Measurements from ENCODE around the gene TMPRSS9.
A peak's percentile ranks its signal among the peaks of the same experiment; 100 is the strongest.
"Not testable (repeated sequence)": the region's sequence is repeated elsewhere in the genome, so short reads cannot be mapped to it uniquely, and the experiment has no call there.

The TMPRSS9 gene

GRCh38 chr19:2443116-2443784, 83.2 kb downstream of the TMPRSS9 start:
- DNase-seq = no peak

DNA sequence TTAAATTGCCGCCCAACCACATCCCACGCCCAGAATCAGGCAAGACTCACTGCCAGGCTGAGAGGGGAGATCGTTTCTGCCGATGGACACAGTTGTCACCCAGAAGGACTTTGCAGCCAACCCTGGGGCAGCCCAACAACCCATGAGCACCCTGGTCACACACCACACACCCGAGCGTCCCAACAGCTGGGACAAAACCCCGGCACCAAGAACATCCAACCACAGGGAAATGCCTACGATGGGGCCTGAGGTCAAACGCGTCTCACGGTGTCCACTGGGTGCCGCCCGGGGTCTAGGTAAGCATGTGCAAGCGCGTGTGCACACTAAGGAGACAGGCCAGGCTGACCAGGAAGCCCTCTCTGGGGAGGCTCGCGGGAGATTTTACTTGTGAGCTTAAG, 83.7 kb downstream of the TMPRSS9 start:
- no peak for DNase-seq

GRCh38 chr19:2444251-2445002, 84.4 kb downstream of the TMPRSS9 start:
- DNase-seq = no peak

DNA sequence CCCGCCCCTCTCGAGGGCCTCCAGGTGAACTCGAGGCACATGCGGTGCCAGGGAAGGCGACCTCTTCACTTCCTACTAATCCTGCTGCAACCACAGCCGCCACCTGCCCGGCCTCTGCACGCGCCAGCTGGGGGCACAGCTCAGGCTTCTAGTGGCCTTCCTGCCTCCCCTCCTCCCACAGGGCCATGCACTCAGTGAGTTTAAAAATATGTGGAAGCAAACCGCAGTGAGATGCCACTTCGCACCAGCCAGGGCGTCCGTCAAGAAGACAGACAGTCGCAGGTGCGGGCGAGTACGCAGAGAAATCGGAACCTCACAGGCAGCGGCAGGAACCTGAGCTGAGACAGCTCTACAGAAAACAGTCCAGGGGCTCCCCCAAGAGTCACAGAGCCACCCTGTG, 86.3 kb downstream of the TMPRSS9 start:
- no peak for DNase-seq

DNA sequence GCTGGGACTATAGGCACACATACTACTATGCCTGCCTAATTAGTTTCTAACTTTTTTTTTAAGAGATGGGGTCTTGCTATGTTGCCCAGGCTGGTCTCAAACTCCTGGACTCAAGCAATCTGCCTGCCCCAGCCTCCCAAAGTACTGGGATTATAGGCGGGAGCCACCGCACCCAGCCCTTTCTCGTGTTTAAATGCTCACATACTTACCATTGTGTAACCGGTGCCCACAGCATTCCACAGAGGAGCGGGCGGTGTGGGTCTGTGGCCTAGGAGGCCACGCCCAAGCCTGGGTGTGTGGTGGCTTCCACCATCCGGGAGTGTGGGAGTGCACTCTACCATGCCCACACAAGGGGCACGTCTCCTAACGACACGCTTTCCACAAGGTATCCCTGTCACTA, 89.0 kb downstream of the TMPRSS9 start:
- DNase-seq = no peak

DNA sequence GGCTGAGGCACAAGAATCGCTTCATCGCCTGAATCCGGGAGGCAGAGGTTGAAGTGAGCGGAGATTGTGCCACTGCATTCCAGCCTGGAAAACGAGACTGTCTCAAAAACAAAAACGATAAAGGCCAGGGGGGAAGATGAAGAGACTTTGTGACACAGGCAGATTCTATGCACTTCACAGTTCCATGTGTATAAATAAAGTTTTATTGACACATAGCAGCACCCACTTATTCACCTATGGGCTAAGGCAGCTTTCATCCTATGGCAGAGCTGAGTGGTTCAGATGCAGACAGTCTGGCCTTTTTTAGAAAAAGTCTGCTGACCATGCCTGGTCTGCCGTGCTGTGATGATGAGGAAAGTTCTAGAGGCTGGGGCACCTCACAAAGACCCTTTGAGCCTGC, 91.1 kb downstream of the TMPRSS9 start:
- no peak for DNase-seq

- DNase-seq = no peak
Measured at GRCh38 chr19:2451741-2452140, 91.7 kb downstream of the TMPRSS9 start.

DNA sequence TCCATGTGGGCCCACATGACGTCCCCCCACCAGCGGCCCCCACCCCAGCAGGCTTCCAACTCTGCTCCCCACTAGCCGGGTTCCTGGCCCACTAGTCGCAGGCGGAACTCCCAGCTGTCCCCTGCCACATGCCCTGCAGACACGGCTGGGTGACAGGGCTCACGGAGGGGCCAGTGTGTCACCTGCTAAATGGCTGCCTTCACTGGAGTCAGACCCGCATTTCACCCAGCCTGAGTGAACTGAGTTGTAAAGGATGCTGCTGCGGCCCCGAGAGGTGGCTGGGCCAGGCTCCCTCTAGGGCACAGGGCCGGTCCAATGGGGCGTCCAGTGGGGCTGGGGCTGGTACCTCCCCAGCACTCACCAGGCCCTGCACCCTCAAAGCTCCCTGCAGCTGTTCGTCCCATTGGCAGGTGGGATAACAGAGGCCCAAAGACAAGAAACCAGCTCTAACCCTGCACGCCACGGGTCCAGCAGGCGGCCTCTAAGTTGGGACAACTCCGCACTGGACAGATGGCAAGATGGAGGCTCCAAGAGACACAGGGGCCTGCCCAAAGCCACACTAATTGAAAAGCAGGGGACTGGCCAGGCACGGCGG, 93.5 kb downstream of the TMPRSS9 start:
- no peak for DNase-seq

GRCh38 chr19:2454199-2454961, 94.3 kb downstream of the TMPRSS9 start:
- DNase-seq = no peak

GRCh38 chr19:2454962-2455850, 95.1 kb downstream of the TMPRSS9 start:
- DNase-seq = no peak

DNA sequence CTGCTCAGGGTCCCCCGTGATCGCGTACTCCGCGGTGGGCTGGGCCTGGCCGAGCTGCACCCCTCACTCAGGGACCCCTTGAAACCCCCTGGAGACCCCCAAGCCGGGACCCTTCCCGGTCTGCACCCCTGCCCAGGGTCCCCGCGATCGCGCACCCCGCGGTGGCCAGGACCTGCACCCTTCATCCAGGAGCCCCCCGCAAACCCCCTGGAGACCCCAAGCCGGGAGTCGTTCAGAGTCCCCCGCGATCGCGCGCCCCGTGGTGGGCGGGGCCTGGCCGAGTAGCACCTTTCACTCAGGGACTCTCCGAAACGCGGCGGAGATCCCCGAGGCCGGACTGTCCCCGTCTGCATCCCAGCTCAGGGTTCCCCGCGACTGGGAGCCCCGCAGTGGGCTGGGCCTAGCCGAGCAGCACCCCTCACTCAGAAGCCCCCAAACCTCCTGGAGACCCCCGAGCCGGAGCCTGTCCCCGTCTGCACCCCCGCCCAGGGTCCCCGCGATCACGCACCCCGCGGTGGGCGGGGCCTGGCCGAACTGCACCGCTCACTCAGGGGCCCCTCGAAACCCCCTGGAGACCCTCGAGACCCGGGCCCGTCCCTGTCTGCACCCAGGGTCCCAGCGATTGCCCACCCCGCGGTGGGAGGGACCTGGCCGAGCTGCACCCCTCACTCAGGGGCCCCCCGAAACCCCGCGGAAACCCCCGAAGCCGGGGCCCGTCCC, 95.9 kb downstream of the TMPRSS9 start:
- peak; percentile 39 for DNase-seq

DNA sequence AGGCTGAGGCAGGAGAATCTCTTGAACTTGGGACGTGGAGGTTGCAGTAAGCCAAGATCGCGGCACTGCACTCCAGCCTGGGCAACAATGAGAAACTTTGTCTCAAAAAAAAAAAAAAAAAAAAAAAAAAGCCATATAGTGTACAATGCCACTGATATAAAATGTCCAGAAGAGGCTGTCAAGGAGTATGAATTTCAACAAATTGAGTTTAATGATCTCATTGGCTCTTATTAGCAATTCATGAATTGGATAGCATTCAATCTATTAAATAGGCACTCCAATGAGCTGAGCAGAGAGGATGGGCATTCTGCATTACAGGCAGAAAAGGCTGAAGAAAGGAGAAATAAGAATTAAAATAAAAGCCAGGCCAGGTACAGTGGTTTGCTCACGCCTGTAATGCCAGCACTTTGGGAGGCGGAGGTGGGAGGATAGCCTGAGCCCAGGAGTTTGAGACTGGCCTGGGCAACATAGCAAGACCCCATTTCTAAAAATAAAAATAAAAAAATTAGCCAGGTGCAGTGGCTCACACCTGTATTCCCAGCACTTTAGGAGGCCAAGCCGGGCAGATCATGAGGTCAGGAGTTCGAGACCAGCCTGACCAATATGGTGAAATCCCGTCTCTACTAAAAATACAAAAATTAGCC, 97.5 kb downstream of the TMPRSS9 start:
- DNase-seq = no peak

GRCh38 chr19:2458054-2458453, 98.0 kb downstream of the TMPRSS9 start:
- no peak for DNase-seq

DNA sequence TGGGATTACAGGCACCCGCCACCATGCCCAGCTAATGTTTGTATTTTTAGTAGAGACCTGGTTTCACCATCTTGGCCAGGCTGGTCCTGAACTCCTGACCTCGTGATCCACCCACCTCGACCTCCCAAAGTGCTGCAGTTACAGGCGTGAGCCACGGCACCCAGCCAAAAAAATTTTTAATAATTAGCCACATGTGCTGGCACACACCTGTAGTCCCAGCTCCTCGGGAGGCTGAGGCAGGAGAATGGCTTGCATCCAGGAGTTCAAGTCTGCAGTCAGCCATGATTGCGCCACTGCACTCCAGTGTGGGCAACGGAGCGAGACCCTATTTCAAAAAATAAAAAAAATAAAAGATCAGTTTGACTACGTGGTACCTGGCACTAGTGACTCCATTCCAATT, 98.7 kb downstream of the TMPRSS9 start:
- DNase-seq = not testable (repeated sequence)

DNA sequence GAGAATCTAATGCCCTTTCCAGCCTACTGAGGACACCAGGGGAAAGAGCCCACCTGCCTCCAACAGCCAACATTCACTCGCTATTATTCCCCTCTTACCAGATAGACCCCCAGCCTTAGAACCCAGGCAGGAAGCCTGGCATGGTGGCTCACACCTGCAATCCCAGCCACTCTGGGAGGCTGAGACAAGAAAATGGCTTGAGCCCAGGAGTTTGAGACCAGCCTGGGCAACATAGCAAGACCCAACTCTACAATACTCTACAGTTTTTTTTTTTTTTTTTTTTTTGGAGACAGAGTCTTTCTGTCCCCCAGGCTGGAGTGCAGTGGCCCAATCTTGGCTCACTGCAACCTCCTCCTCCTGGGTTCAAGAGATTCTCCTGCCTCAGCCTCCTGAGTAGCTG, 100.2 kb downstream of the TMPRSS9 start:
- DNase-seq = no peak

DNA sequence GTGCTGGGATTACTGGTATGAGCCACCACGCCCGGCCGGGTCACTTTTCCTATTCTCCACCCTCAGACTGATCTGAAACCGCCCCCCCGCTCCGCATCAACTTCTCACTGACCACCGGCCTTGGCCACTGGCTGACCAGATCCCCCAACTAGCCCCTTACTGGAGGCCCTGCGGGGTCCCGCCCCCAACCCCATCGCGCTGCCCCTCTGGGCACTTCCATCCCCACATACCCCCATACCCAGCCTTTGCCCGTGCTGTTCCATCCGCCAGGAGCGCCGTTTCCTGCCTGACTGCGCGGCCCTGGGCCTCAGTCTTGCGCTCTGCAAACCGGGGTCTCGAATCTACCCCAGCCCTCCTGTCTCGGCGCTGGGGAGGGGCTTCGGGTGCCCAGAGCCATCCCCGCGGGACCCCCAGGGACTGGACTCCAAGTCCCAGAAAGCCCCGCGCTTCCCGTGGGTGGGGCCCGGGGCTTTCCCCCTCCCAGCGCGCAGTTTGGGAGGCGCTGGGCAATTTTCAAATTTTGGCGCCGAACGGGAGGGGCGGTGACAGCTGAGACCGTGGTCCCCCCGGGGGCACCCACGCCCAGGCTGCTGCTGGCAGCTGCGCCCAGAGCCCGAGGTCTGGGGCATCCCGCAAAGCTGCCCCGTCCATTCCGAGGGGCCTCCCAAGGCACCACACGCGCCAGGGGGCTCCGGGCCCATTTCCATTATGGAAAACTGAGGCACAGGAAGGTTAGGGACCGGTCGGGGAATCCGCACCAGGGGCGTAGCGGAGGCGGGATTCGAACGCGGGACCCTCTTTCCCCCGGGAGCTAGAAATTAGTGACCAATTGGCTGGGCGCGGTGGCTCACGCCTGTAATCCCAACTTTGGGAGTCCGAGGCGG, 101.9 kb downstream of the TMPRSS9 start:
- DNase-seq = peak; percentile 50

DNA sequence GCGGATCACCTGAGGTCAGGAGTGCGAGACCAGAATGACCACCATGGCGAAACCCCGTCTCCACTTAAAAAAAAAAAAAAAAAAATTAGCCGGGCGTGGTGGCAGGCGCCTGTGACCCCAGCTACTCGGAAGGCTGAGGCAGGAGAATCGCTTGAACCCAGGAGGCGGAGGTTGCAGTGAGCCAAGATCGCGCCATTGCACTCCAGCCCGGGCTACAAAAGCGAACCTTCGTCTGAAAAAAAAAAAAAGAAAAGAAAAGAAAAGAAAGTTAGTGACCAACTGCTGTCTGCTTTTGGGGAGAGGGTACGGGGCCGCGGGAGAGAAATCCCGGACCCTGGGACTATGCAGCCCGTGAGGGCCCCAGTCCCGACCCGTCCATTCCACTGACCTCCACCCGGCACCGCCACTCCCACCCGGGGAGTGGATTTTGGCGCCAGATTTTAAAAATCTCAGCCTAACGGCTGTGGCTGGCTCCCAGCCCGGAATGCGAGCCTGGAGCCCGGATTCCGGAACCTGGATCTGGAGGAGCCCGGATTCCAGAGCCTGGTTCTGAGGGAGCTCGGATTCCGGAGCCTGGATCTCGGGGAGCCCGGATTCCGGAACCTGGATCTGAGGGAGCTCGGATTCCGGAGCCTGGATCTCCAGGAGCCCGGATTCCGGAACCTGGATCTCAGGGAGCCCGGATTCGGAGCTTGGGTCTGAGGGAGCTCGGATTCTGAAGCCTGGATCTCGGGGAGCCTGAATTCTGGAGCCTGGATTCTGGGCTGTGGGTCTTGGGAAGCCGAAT, 102.8 kb downstream of the TMPRSS9 start:
- DNase-seq = no peak

- not testable (repeated sequence) for DNase-seq
Measured at GRCh38 chr19:2463694-2464093, 103.6 kb downstream of the TMPRSS9 start.

GRCh38 chr19:2464389-2464788, 104.3 kb downstream of the TMPRSS9 start:
- no peak for DNase-seq
